Tibial nerve (tissue), 4 donors: ENCODE measurements around the gene METTL23. TPM values are rescaled to one million over a fixed set of nuclear protein-coding genes. Genes with fewer than 3 reads are reported as not detected.
A peak's percentile ranks its signal among the peaks of the same experiment; 100 is the strongest.
"Not testable (repeated sequence)": the region's sequence is repeated elsewhere in the genome, so short reads cannot be mapped to it uniquely, and the experiment has no call there.

Experiments
- DNase-seq, 2 donors: peaks; one replicate each; pipeline ENCODE4 v3.0.0-alpha.2; 2019; ENCODE audit warnings: low spot score in 2 of 2
- H3K27ac ChIP-seq, 4 donors: fragments of 200-600 bp; sonication (generic) in 3 of 4; one replicate each; pipeline ENCODE4 v1.5.1; 2017 to 2019; ENCODE audit warnings: mild to moderate bottlenecking in 1 of 4
- H3K27me3 ChIP-seq, 2 donors: fragments of 200-600 bp; sonication (generic) in 1 of 2; one replicate each; pipeline versions ENCODE4 v1.5.1 to v1.6.0; 2017 to 2019
- H3K36me3 ChIP-seq, 3 donors: fragments of 200-600 bp; sonication (generic); one replicate each; pipeline ENCODE4 v1.5.1; 2018 to 2019
- H3K4me1 ChIP-seq, 4 donors: fragments of 200-600 bp; sonication (generic) in 3 of 4; one replicate each; pipeline ENCODE4 v1.5.1; 2017 to 2019
- H3K4me3 ChIP-seq, 4 donors: fragments of 200-600 bp; sonication (generic) in 3 of 4; one replicate each; pipeline ENCODE4 v1.5.1; 2017 to 2019; ENCODE audit warnings: mild to moderate bottlenecking in 1 of 4, moderate library complexity in 1 of 4
- H3K9me3 ChIP-seq, 4 donors: fragments of 200-600 bp; sonication (generic) in 3 of 4; one replicate each; pipeline ENCODE4 v1.5.1; 2017 to 2019
- CTCF ChIP-seq, 5 experiments: fragments of 200-600 bp in 3 of 5; fragments of 450-650 bp in 2 of 5; sonication (generic) in 3 of 5; IDR thresholded peaks; one replicate each; pipeline ENCODE4 v1.5.1; 2016 to 2019; ENCODE audit warnings: antibody characterized with exemption in 5 of 5, mild to moderate bottlenecking in 3 of 5, moderate library complexity in 2 of 5
- EP300 ChIP-seq, 2 donors: sonication (generic); formaldehyde crosslinking; IDR thresholded peaks; one replicate each; pipeline ENCODE4 v1.6.1; 2017; ENCODE audit warnings: antibody characterized with exemption in 2 of 2, mild to moderate bottlenecking in 1 of 2
- POLR2A ChIP-seq, 2 donors: fragments of 450-650 bp; IDR thresholded peaks; one replicate each; pipeline ENCODE4 v1.6.1; 2017; ENCODE audit warnings: antibody characterized with exemption in 2 of 2, mild to moderate bottlenecking in 2 of 2, moderate library complexity in 2 of 2
- WGBS, 2 donors: methylation state at CpG; one replicate each; pipeline ENCODE4 v1.1.5; 2018; 5-methylcytosine and 5-hydroxymethylcytosine counted together
- total RNA-seq, 4 donors: library from RNA; depleted of rRNA; stranded (reverse); fragments of >200 nt; gene quantifications; one replicate each; pipeline ENCODE4 v1.1.0, GENCODE V29; 2016

The METTL23 gene
- total RNA-seq, 4 donors from 2014 or later = 27.8 to 50.2 (median 30.8) TPM

GRCh38 chr17:76695059-76695831 is 31.4 kb upstream of the METTL23 start:
- no peaks in the 10 kb centered on the region for H3K9me3 ChIP-seq
- H3K27me3 ChIP-seq = no peaks in the 10 kb centered on the region
- H3K4me1 ChIP-seq = peaks cover 0 to 85% (median 26%) of the 10 kb centered on the region in 4 donors
- no peak for DNase-seq
- H3K36me3 ChIP-seq = no peaks in the 10 kb centered on the region
- no peak overlapping the region for H3K4me3 ChIP-seq
- WGBS, 2 donors = 66 to 70% methylated on average over 16 of the region's 16 CpGs
- peak overlapping the region in 2 of 4 donors; percentile 22 to 23 for H3K27ac ChIP-seq
- TF ChIP-seq EP300 (IDR thresholded peaks at IDR 0.05) = no peak

DNA sequence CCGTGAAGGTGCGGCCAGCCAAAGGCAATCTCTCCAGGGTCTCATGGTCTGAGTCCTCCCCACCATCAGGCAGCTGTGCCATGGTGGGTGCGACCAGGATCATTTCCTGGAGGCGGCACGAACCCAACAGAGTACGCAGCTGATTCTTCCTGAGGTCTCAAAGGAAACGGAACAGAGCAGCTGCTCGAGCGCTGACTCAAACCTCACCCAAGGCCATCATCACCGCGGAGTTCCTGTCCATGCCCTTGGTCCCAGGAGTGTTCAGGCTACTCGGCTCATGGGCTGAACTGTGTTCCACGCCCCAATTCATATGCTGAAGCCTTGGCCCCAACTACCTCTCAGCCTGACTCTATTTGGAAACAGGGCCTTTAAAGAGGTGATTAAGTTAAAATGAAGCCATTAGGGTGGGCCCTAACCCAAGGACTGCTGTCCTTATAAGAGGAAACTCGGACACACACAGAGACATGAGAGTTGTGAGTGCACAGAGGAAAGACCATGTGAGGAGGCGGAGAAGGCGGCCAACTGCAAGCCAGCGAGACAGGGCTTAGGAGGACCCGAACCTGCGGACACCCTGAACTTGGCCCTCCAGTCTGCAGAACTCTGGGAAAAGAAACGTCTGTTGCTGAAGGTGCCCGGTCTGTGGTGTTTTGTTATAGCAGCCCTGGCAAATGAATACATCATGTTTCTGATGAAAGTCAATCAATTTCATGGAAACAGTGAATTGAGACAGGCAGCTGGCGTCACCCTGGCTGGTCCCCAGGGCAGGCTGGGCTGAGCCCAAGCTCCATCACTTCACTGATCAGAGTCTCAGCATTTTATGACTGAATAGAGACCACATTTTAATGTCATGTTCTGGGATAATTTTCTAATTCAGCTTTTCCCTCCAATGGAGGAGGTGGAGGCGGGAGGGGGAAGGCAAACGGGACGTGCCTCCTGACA is 29.6 kb upstream of the METTL23 start:
- WGBS, 2 donors = 61 to 74% methylated on average over 25 of the region's 25 CpGs
- H3K27me3 ChIP-seq = no peaks in the 10 kb centered on the region
- H3K27ac ChIP-seq = peak overlapping the region in 3 of 4 donors; percentile 16 to 79 (median 61)
- H3K36me3 ChIP-seq = no peaks in the 10 kb centered on the region
- TF ChIP-seq EP300 (IDR thresholded peaks at IDR 0.05) (peak in 1 of 2 donors; percentile 28), CTCF (IDR thresholded peaks at IDR 0.05) (no peak)
- H3K4me3 ChIP-seq = no peak overlapping the region
- H3K9me3 ChIP-seq = no peaks in the 10 kb centered on the region
- H3K4me1 ChIP-seq = peaks cover 0 to 86% (median 40%) of the 10 kb centered on the region in 4 donors
- DNase-seq = no peak

DNA sequence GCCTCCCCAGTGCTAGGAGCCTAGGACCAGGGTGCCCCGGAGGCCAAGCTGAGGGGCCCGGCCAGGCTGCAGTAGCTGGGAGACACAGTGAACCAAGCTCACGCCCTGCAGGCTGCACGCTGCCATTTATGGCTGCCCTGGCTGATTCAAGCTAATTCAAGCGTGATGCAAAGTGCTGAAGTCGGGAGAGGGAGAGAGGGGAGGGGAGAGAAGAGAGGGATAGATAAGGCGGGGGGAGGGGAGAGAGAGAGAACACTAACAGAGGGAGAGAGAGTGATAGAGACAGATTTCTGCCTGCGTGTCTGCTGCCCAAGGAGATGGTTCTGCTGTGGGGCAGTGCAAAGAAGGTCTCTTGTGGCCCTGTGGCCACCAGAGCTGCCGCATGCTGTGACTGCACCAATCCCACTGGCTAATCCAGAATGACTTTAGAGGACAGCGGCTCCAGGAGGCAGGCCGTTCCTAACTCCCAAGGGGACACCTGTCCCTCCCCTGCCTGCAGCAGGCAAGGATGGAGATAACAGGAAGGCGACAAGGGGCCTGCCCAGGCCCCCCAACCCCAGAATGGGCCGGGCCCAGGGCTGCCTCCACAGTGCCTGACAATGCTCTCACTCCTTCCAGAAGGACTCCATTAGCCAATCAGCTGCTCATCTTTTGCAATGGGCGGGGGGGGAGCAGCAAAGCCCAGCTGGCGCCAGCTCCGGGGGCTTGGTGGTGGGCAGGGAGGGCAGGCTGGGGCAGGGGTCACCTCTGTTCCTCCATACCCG is 28.8 kb upstream of the METTL23 start:
- Histone ChIP-seq H3K27me3 (no peaks in the 10 kb centered on the region), H3K36me3 (no peaks in the 10 kb centered on the region), H3K27ac (peak overlapping the region in 3 of 4 donors; percentile 16 to 79 (median 61)), H3K4me3 (no peak overlapping the region), H3K9me3 (no peaks in the 10 kb centered on the region), H3K4me1 (peaks cover 0 to 95% (median 43%) of the 10 kb centered on the region in 4 donors)
- 35 to 42% methylated on average over 15 to 17 of the region's 17 CpGs for WGBS, 2 donors
- TF ChIP-seq EP300 (IDR thresholded peaks at IDR 0.05) (no peak), CTCF (IDR thresholded peaks at IDR 0.05) (no peak)
- DNase-seq = no peak

DNA sequence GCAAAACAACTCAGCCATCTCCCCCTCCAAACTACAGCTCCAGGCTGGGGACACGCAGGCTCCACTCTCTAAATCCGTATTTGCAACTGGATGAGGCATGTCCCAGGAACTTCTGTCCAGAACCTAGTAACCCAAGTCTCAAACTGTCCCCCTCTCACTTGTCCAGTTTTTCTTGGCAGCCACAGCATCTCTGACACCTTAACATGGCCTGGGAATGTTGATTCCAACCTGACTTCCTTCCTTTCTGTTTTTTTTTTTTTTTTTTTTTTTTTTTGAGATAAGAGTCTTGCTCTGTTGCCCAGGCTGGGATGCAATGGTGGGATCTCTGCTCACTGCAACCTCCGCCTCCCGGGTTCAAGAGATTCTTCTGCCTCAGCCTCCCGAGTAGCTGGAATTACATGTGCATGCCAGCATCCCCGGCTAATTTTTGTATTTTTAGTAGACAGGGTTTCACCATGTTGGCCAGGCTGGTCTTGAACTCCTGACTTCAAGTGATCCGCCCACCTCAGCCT is 28.1 kb upstream of the METTL23 start:
- not testable (repeated sequence) for DNase-seq, H3K9me3 ChIP-seq, H3K27me3 ChIP-seq, H3K4me3 ChIP-seq, H3K36me3 ChIP-seq
- WGBS, 2 donors = 81 to 88% methylated on average over 7 of the region's 7 CpGs
- Histone ChIP-seq H3K4me1 (peaks cover 0 to 98% (median 43%) of the 10 kb centered on the region in 4 donors), H3K27ac (peak overlapping the region in 2 of 4 donors; percentile 5 to 81)

DNA sequence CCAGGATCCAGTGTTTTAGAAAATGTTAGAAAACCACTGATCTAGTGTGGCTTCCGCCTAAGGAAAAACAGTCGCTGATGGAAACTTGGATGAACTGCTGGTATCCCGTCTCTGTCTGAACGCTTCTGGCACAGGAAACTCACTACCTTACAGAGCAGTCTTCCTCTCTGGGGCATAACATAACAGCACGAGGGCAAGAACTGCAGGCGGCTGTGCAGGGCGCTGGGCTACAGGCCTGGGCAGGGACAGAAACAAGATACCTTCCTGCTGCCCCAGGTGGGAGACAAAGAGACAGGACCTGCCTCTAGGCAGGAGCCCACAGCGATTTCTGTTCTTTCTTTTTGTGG is 26.4 kb upstream of the METTL23 start:
- no peak for DNase-seq
- Histone ChIP-seq H3K4me3 (peak overlapping the region in 2 of 4 donors; percentile 16 to 30), H3K9me3 (no peaks in the 10 kb centered on the region), H3K27me3 (no peaks in the 10 kb centered on the region), H3K4me1 (peaks cover 0 to 81% (median 43%) of the 10 kb centered on the region in 4 donors), H3K27ac (peak overlapping the region; percentile 11 to 90 (median 74)), H3K36me3 (no peaks in the 10 kb centered on the region)
- TF ChIP-seq POLR2A (IDR thresholded peaks at IDR 0.05) (no peak), EP300 (IDR thresholded peaks at IDR 0.05) (no peak), CTCF (IDR thresholded peaks at IDR 0.05) (no peak)
- 48 to 53% methylated on average over 8 of the region's 8 CpGs for WGBS, 2 donors
